K562 (cell line): ENCODE data around the gene RASIP1. TPM values are rescaled to one million over a fixed set of nuclear protein-coding genes. Genes with fewer than 3 reads are reported as not detected.

Source experiments
- CTCFL ChIP-seq: IDR thresholded peaks from 2 replicates; pipeline ENCODE4 v1.6.1; 2011; ENCODE audit warnings: borderline replicate concordance, low read depth, mild to moderate bottlenecking, moderate library complexity, low read length; ENCODE audit not compliant: insufficient read depth, poor library complexity, severe bottlenecking
- EGR1 ChIP-seq: fragments of 450-650 bp; conservative IDR thresholded peaks from 2 replicates; pipeline ENCODE4 v1.6.1; 2017; ENCODE audit warnings: mild to moderate bottlenecking
- ELF1 ChIP-seq: fragments of 200-800 bp; sonication (Bioruptor generic); IDR thresholded peaks from 2 replicates; pipeline ENCODE4 v1.6.1; 2016; ENCODE audit warnings: missing genetic modification characterization, missing compliant biosample characterization
- GABPA ChIP-seq: fragments of 200-800 bp; sonication (Bioruptor generic); conservative IDR thresholded peaks from 2 replicates; pipeline ENCODE4 v1.6.1; 2016; ENCODE audit warnings: low read depth, missing genetic modification characterization, missing compliant biosample characterization
- MAZ ChIP-seq, 2 experiments: fragments of 450-650 bp in 1 of 2; sonication (generic) in 1 of 2; formaldehyde crosslinking; IDR thresholded peaks in 1 of 2; conservative IDR thresholded peaks in 1 of 2; 2 replicates each; pipeline versions ENCODE4 v1.4.0 to v1.5.0; 2020; ENCODE audit warnings: mild to moderate bottlenecking in 1 of 2, missing genetic modification reagents in 1 of 2
- MBD1 ChIP-seq: fragments of 250-450 bp; sonication (Bioruptor Pico); IDR thresholded peaks from 2 replicates; pipeline ENCODE4 v1.8.0; 2022; ENCODE audit warnings: inconsistent platforms
- POLR2B ChIP-seq: fragments of 450-650 bp; IDR thresholded peaks from 2 replicates; pipeline ENCODE4 v1.6.1; 2018; ENCODE audit warnings: low read depth; ENCODE audit not compliant: partially characterized antibody
- SIX5 ChIP-seq, 2 experiments: IDR thresholded peaks; 2 replicates each; pipeline ENCODE4 v1.6.1; 2011; ENCODE audit warnings: low read length in 2 of 2, borderline replicate concordance in 1 of 2, low read depth in 1 of 2, mild to moderate bottlenecking in 1 of 2, moderate library complexity in 1 of 2; ENCODE audit not compliant: insufficient read depth in 1 of 2
- ZNF121 ChIP-seq: sonication (generic); formaldehyde crosslinking; conservative IDR thresholded peaks from 2 replicates; pipeline ENCODE4 v1.8.0; 2022; ENCODE audit warnings: missing genetic modification reagents
- polyA plus RNA-seq, 8 experiments: library from polyadenylated mRNA; depleted of rRNA in 4 of 8; stranded (reverse) in 5 of 8; unstranded in 3 of 8; fragments of >200 nt; fragmentation: Nextera tagmentation in 2 of 8; fragmentation: Illumina TruSeq in 1 of 8; extraction: Ambion mirVana in 2 of 8; extraction: Trizol in 1 of 8; gene quantifications; 2 replicates each; pipeline versions ENCODE4 v1.2.1 to v1.2.3, GENCODE V29; 2011 to 2014; ENCODE audit warnings: inconsistent platforms in 1 of 8, missing spikeins in 1 of 8
- total RNA-seq, 7 experiments: library from RNA; depleted of rRNA in 6 of 7; stranded (reverse); fragments of >200 nt in 6 of 7; fragmentation: Illumina TruSeq in 2 of 7; extraction: Trizol in 2 of 7; gene quantifications; 2 replicates each; pipeline versions ENCODE4 v1.2.1 to v1.2.3, GENCODE V29; 2011 to 2021; ENCODE audit warnings: low replicate concordance in 1 of 7
- TF ChIP-seq, protein P1 (sequence below), 2 experiments: fragments of 250-450 bp in 1 of 2; fragments of 450-650 bp in 1 of 2; sonication (Bioruptor Pico) in 1 of 2; IDR thresholded peaks; 2 replicates each; pipeline versions ENCODE4 v1.6.1 to v1.8.0; 2016 to 2021; ENCODE audit warnings: mild to moderate bottlenecking in 2 of 2, moderate library complexity in 2 of 2, missing compliant biosample characterization in 1 of 2, missing genetic modification characterization in 1 of 2
- TF ChIP-seq, protein P2 (sequence below): fragments of 450-650 bp; IDR thresholded peaks from 2 replicates; pipeline ENCODE4 v1.6.1; 2016; ENCODE audit warnings: low read depth

Gene RASIP1
- total and polyA plus RNA-seq, 9 of the 15 experiments (the other 6 are each of a cell fraction or from before 2014, with no cell fraction given), result 0.20 to 4.7 (median 1.5) TPM

DNA sequence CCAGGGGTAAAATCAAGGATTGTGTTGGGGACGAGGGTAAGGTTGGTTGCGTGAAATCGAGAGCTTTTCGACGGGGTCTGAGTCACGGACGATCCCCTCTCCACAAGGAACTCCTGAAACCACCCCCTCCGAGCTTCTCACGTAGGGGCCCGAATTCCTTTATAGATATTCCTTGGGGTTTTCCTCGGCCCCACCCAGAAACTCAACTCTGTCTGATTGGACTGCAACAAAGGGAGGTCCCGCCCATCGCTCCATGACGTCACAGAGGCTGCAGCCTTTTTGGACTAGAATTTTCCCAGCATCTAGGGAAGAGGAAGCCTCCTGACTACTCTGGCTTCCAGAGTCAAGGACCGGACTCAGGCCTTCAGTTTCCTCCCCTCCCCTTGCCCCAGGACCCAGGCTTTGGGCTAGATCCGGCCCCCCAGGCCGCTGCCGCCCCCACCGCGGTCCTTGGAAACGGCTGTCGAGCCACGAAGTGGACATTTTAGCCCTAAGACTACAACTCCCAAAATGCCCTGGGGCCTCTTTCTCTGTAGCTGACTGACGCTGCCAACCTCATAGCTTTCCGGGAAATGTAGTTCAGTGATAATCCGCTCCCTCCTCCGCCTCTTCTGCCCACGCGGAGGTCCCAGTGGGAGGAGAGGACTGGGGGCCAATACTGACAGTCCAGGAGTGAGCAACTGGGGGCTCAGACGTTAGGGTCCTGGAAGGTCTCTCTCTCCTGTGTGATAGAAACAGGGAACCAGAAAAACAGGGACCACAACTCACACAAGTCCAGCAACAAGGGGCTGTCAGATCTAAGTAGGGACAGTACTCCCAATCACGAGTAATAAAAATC, 6.5 kb upstream of the RASIP1 start, which contains the start of gene IZUMO1 (continued):
- TF ChIP-seq, protein P1, sequence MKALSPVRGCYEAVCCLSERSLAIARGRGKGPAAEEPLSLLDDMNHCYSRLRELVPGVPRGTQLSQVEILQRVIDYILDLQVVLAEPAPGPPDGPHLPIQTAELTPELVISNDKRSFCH (CRISPR knock-in tag; IDR thresholded peaks at IDR 0.05), result no peak
- TF ChIP-seq, protein P1 (tag; IDR thresholded peaks at IDR 0.05), result 0 out of 2 replicates have a peak, but pooled peaks have one; percentile 50
- TF ChIP-seq SIX5 (IDR thresholded peaks at IDR 0.05; ENCODE audit: borderline replicate concordance in 1 of 2, insufficient read depth in 1 of 2, low read depth in 1 of 2, low read length in 2 of 2) (peak; percentile 93 to 96), POLR2B (peak; percentile 38), CTCFL (no peak), ZNF121 (no peak), GABPA (tag) (peak; percentile 51; the same call in 1 of the 2 replicates), MBD1 (peak; percentile 67; the same call in 1 of the 2 replicates), EGR1 (peak; percentile 96), ELF1 (tag) (no peak), MAZ (CRISPR knock-in tag; conservative IDR thresholded peaks at IDR 0.05 in 1 of 2, IDR thresholded peaks at IDR 0.05 in 1 of 2) (peak in 1 of 2 experiments; percentile 39; a peak in 2 of 4 replicates)
- TF ChIP-seq, protein P2, sequence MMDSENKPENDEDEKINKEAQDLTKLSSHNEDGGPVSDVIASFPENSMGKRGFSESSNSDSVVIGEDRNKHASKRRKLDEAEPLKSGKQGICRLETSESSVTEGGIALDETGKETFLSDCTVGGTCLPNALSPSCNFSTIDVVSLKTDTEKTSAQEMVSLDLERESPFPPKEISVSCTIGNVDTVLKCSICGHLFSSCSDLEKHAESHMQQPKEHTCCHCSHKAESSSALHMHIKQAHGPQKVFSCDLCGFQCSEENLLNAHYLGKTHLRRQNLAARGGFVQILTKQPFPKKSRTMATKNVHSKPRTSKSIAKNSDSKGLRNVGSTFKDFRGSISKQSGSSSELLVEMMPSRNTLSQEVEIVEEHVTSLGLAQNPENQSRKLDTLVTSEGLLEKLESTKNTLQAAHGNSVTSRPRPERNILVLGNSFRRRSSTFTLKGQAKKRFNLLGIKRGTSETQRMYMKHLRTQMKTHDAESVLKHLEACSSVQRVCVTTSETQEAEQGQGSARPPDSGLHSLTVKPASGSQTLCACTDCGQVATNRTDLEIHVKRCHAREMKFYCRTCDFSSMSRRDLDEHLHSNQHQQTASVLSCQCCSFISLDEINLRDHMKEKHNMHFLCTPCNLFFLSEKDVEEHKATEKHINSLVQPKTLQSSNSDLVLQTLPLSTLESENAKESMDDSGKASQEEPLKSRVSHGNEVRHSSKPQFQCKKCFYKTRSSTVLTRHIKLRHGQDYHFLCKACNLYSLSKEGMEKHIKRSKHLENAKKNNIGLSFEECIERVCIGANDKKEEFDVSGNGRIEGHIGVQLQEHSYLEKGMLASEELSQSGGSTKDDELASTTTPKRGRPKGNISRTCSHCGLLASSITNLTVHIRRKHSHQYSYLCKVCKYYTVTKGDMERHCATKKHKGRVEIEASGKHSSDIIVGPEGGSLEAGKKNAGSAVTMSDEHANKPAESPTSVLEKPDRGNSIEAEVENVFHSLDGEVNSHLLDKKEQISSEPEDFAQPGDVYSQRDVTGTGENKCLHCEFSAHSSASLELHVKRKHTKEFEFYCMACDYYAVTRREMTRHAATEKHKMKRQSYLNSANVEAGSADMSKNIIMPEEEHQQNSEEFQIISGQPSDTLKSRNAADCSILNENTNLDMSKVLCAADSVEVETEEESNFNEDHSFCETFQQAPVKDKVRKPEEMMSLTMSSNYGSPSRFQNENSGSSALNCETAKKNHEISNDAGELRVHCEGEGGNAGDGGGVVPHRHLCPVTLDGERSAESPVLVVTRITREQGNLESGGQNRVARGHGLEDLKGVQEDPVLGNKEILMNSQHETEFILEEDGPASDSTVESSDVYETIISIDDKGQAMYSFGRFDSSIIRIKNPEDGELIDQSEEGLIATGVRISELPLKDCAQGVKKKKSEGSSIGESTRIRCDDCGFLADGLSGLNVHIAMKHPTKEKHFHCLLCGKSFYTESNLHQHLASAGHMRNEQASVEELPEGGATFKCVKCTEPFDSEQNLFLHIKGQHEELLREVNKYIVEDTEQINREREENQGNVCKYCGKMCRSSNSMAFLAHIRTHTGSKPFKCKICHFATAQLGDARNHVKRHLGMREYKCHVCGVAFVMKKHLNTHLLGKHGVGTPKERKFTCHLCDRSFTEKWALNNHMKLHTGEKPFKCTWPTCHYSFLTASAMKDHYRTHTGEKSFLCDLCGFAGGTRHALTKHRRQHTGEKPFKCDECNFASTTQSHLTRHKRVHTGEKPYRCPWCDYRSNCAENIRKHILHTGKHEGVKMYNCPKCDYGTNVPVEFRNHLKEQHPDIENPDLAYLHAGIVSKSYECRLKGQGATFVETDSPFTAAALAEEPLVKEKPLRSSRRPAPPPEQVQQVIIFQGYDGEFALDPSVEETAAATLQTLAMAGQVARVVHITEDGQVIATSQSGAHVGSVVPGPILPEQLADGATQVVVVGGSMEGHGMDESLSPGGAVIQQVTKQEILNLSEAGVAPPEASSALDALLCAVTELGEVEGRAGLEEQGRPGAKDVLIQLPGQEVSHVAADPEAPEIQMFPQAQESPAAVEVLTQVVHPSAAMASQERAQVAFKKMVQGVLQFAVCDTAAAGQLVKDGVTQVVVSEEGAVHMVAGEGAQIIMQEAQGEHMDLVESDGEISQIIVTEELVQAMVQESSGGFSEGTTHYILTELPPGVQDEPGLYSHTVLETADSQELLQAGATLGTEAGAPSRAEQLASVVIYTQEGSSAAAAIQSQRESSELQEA, result no peak
